Fibroblast of lung (primary cell): ENCODE data around the gene BIRC7. TPM values are rescaled to one million over a fixed set of nuclear protein-coding genes. Genes with fewer than 3 reads are reported as not detected.

Experiments used
- DNase-seq, 2 donors: peaks; one replicate each; pipeline versions ENCODE4 v3.0.0 to v3.0.0-alpha.2; 2010; ENCODE audit warnings: low read depth in 2 of 2
- H2AFZ ChIP-seq: 2 replicates; pipeline ENCODE4 v1.5.1; 2012; ENCODE audit warnings: low read length, control low read depth, inconsistent platforms
- H3K27ac ChIP-seq: 2 replicates; pipeline ENCODE4 v1.5.1; 2011; ENCODE audit warnings: low read length, control low read depth; ENCODE audit not compliant: insufficient read depth
- H3K27me3 ChIP-seq: 2 replicates; pipeline ENCODE4 v1.5.1; 2011; ENCODE audit warnings: mild to moderate bottlenecking, low read length; ENCODE audit not compliant: control insufficient read depth, insufficient read depth
- H3K36me3 ChIP-seq: 2 replicates; pipeline ENCODE4 v1.5.1; 2011; ENCODE audit warnings: low read length; ENCODE audit not compliant: control insufficient read depth, insufficient read depth
- H3K4me1 ChIP-seq: 2 replicates; pipeline ENCODE4 v1.5.1; 2011; ENCODE audit warnings: low read length; ENCODE audit not compliant: control insufficient read depth, insufficient read depth; ENCODE audit errors: extremely low read depth
- H3K4me2 ChIP-seq: 2 replicates; pipeline ENCODE4 v1.5.1; 2011; ENCODE audit warnings: low read length, control low read depth; ENCODE audit not compliant: insufficient read depth; ENCODE audit errors: extremely low read depth
- H3K4me3 ChIP-seq, 4 experiments: fragments of 200-600 bp in 1 of 4; sonication (generic) in 1 of 4; replicated peaks in 1 of 4; 2 replicates each; pipeline ENCODE4 v1.5.1; 2011 to 2016; ENCODE audit warnings: low read length in 4 of 4, low read depth in 3 of 4, mild to moderate bottlenecking in 3 of 4, control low read depth in 2 of 4, inconsistent platforms in 1 of 4, mixed read lengths in 1 of 4; ENCODE audit not compliant: insufficient read depth in 1 of 4; ENCODE audit errors: control extremely low read depth in 1 of 4
- H3K79me2 ChIP-seq: 2 replicates; pipeline ENCODE4 v1.5.1; 2012; ENCODE audit warnings: mild to moderate bottlenecking, low read length, inconsistent platforms; ENCODE audit not compliant: control insufficient read depth, insufficient read depth
- H3K9ac ChIP-seq: 2 replicates; pipeline ENCODE4 v1.5.1; 2011; ENCODE audit warnings: mild to moderate bottlenecking, low read length, control low read depth; ENCODE audit not compliant: insufficient read depth
- H3K9me3 ChIP-seq: 2 replicates; pipeline ENCODE4 v1.5.1; 2012; ENCODE audit warnings: low read depth, low read length; ENCODE audit not compliant: control insufficient read depth, insufficient read depth
- H4K20me1 ChIP-seq: 2 replicates; pipeline ENCODE4 v1.5.1; 2011; ENCODE audit warnings: low read length; ENCODE audit not compliant: control insufficient read depth, insufficient read depth; ENCODE audit errors: extremely low read depth
- CTCF ChIP-seq, 2 donors: IDR thresholded peaks in 1 of 2; conservative IDR thresholded peaks in 1 of 2; 1 replicate in 1 of 2; 2 replicates in 1 of 2; pipeline ENCODE4 v1.5.1; 2011 to 2012; ENCODE audit warnings: low read length in 2 of 2, control low read depth in 1 of 2, inconsistent platforms in 1 of 2, low read depth in 1 of 2, mild to moderate bottlenecking in 1 of 2
- EZH2 ChIP-seq: IDR thresholded peaks from 2 replicates; pipeline ENCODE4 v1.5.1; 2012; ENCODE audit warnings: low read length, control low read depth, mild to moderate bottlenecking; ENCODE audit errors: missing control alignments
- polyA plus RNA-seq, 2 donors: library from polyadenylated mRNA; depleted of rRNA in 1 of 2; stranded (reverse) in 1 of 2; unstranded in 1 of 2; fragments of >200 nt; gene quantifications; 2 replicates each; pipeline ENCODE4 v1.2.1, GENCODE V29; 2011 to 2012; ENCODE audit warnings: missing spikeins in 1 of 2
- total RNA-seq: library from RNA; depleted of rRNA; stranded (reverse); fragments of >200 nt; gene quantifications from 2 replicates; pipeline ENCODE4 v1.2.1, GENCODE V29; 2014

BIRC7 gene
- total and polyA plus RNA-seq, 2 donors (not counting 1 experiment from before 2014, with no cell fraction given), result not detected

- Histone ChIP-seq H3K27me3 (no peaks in the 10 kb centered on the region), H4K20me1 (no peaks in the 10 kb centered on the region), H2AFZ (no peak overlapping the region), H3K79me2 (no peaks in the 10 kb centered on the region), H3K4me3 (no peak overlapping the region), H3K4me1 (no peaks in the 10 kb centered on the region), H3K4me2 (no peak overlapping the region), H3K9me3 (no peaks in the 10 kb centered on the region), H3K36me3 (peaks cover 36% of the 10 kb centered on the region), H3K27ac (no peak overlapping the region), H3K9ac (no peak overlapping the region)
- no peak for DNase-seq
- no peak for TF ChIP-seq EZH2
These were observed 50.2 kb downstream of the BIRC7 start for GRCh38 chr20:63285636-63286615.

GRCh38 chr20:63286781-63287696, 51.3 kb downstream of the BIRC7 start:
- no peak overlapping the region for H3K4me2 ChIP-seq
- H3K9me3 ChIP-seq, result no peaks in the 10 kb centered on the region
- no peaks in the 10 kb centered on the region for H3K79me2 ChIP-seq
- H3K4me1 ChIP-seq, result no peaks in the 10 kb centered on the region
- peak in 1 of 2 donors; percentile 7 for DNase-seq
- H3K4me3 ChIP-seq, result no peak overlapping the region
- no peak overlapping the region for H3K9ac ChIP-seq
- TF ChIP-seq EZH2 (no peak), CTCF (conservative IDR thresholded peaks at IDR 0.05 in 1 of 2, IDR thresholded peaks at IDR 0.05 in 1 of 2; ENCODE audit: low read depth in 1 of 2, low read length in 2 of 2) (no peak)
- peaks cover 31% of the 10 kb centered on the region for H3K36me3 ChIP-seq
- H4K20me1 ChIP-seq, result no peaks in the 10 kb centered on the region
- H3K27ac ChIP-seq, result no peak overlapping the region
- no peaks in the 10 kb centered on the region for H3K27me3 ChIP-seq
- no peak overlapping the region for H2AFZ ChIP-seq

GRCh38 chr20:63287697-63288580, 52.2 kb downstream of the BIRC7 start:
- peaks cover 26% of the 10 kb centered on the region for H3K36me3 ChIP-seq

More at GRCh38 chr20:63287697-63288580, 52.2 kb downstream of the BIRC7 start:
- no peaks in the 10 kb centered on the region for H3K9me3 ChIP-seq
- H3K4me3 ChIP-seq, result no peak overlapping the region
- no peak for TF ChIP-seq CTCF (conservative IDR thresholded peaks at IDR 0.05 in 1 of 2, IDR thresholded peaks at IDR 0.05 in 1 of 2; ENCODE audit: low read depth in 1 of 2, low read length in 2 of 2)
- TF ChIP-seq EZH2, result no peak
- no peak overlapping the region for H3K27ac ChIP-seq
- no peaks in the 10 kb centered on the region for H4K20me1 ChIP-seq
- H2AFZ ChIP-seq, result no peak overlapping the region
- H3K79me2 ChIP-seq, result no peaks in the 10 kb centered on the region
- DNase-seq, result no peak
- no peak overlapping the region for H3K4me2 ChIP-seq
- no peaks in the 10 kb centered on the region for H3K27me3 ChIP-seq
- no peak overlapping the region for H3K9ac ChIP-seq
- no peaks in the 10 kb centered on the region for H3K4me1 ChIP-seq
